SK-N-MC (cell line): Measurements from ENCODE around the gene MGAT5.

ENCODE experiments used
- DNase-seq: peaks from one replicate; pipeline ENCODE4 v3.0.0-alpha.2; 2011; ENCODE audit warnings: low read depth, low spot score
- H3K27ac ChIP-seq: fragments of 200-600 bp; sonication (generic); 2 replicates; pipeline ENCODE4 v1.5.1; 2016; ENCODE audit warnings: mixed run types
- H3K36me3 ChIP-seq: fragments of 200-600 bp; sonication (generic); 2 replicates; pipeline ENCODE4 v1.6.1; 2017; ENCODE audit warnings: antibody characterized with exemption, low read length, mixed read lengths; ENCODE audit not compliant: insufficient read depth
- H3K4me3 ChIP-seq: fragments of 200-600 bp; sonication (generic); 2 replicates; pipeline ENCODE4 v1.5.1; 2016
- H3K9ac ChIP-seq: fragments of 200-600 bp; sonication (generic); 2 replicates; pipeline ENCODE4 v1.8.0; 2017; ENCODE audit warnings: mixed run types, mixed read lengths; ENCODE audit not compliant: insufficient read length
- H3K9me3 ChIP-seq: fragments of 200-600 bp; sonication (generic); 2 replicates; pipeline ENCODE4 v1.6.1; 2017; ENCODE audit warnings: low read depth, mild to moderate bottlenecking, antibody characterized with exemption, low read length, moderate library complexity, mixed read lengths
- EZH2 ChIP-seq: fragments of 200-600 bp; sonication (generic); IDR thresholded peaks from one replicate; pipeline ENCODE4 v1.6.1; 2017; ENCODE audit warnings: antibody characterized with exemption
- FOXP2 ChIP-seq: optimal IDR thresholded peaks from 2 replicates; pipeline ENCODE3; 2011; ENCODE audit warnings: mild to moderate bottlenecking, moderate library complexity; ENCODE audit not compliant: insufficient read depth; ENCODE audit errors: extremely low read length, control extremely low read depth
- POLR2AphosphoS5 ChIP-seq: IDR thresholded peaks from 2 replicates; pipeline ENCODE4 v1.6.1; 2012; ENCODE audit warnings: mild to moderate bottlenecking, low read depth, low read length, borderline replicate concordance

MGAT5 gene

DNA sequence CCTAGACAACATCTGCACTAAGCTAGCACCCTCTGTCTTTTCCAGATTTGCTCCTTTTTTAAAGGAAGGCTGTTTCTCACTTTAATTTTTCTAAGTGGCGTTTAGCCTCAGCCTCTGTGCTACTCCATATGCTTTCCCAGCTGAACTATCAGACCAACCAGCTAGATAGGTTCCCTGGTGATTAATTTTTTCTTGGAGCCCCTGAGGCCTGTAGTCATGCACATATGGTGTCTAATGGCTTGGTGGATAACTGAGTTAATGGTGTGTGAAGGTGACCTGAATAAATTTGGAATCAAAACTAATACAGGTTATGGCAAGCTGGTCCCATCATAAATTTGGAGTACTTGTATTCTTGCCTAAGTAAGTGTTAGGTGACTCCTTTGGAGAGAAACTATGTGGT lies 135.5 kb downstream of the MGAT5 start:
- no peak overlapping the region for H3K27ac ChIP-seq
- no peaks in the 10 kb centered on the region for H3K9me3 ChIP-seq
- H3K36me3 ChIP-seq = no peaks in the 10 kb centered on the region
- H3K4me3 ChIP-seq = no peak overlapping the region
- no peak for DNase-seq
- no peak overlapping the region for H3K9ac ChIP-seq
- no peak for TF ChIP-seq EZH2
- no peak for TF ChIP-seq FOXP2
- no peak for TF ChIP-seq POLR2AphosphoS5

DNA sequence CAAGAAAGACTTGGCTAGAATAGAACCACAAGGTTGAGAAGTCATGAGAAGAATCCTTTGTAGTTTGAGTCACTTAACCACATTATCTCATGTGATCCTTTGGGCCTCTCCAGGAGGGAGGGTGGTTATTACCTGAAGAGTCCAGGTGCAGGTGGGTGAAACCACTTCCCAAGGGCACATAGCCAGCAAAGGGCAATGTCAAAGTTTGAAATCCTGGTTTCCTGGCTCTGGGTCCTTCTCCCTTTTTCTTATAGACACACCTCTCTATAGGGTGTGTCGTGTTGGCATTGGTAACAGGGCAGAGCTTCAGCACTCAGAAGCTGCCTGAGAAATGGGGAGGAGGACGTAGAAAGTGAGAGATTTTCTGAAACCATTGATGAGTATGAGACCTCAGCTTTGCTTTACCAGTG lies 137.9 kb downstream of the MGAT5 start:
- TF ChIP-seq POLR2AphosphoS5 (no peak), EZH2 (no peak), FOXP2 (no peak)
- no peak overlapping the region for H3K27ac ChIP-seq

DNA sequence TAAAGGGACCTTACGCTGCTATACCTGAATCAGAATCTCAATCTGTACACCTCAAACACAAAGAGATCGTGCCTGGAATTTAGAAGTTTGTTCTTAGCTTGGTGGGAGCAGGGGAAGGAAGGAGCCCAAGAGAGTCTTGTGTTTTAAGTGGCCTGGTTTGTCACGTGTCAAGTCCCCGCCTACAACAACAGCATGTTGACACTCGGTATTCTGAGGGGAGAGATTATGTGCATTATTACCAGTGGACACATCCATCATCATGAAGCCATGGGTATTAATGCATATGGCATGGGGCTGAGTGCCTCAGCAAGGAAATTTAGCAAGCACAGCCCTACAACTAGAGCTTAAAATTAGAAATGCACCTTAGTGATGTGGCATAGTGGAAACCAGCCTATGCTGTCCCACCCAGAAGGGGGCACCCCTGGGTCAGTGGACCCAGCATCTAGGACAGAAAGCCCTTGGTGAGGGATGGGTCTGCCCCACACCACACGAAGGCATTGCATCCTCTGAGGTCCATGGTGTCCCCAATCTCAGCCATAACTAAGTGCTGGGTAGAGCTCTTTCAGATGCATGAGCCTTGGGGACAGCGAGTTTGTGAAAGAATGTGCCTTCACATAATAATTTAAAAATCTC lies 138.7 kb downstream of the MGAT5 start:
- TF ChIP-seq FOXP2 (no peak), EZH2 (no peak), POLR2AphosphoS5 (no peak)
- H3K9ac ChIP-seq = no peak overlapping the region

More for the DNA sequence above, 137.9 kb downstream of the MGAT5 start:
- Histone ChIP-seq H3K36me3 (no peaks in the 10 kb centered on the region), H3K9me3 (no peaks in the 10 kb centered on the region), H3K9ac (no peak overlapping the region), H3K4me3 (no peak overlapping the region)
- no peak for DNase-seq

DNA sequence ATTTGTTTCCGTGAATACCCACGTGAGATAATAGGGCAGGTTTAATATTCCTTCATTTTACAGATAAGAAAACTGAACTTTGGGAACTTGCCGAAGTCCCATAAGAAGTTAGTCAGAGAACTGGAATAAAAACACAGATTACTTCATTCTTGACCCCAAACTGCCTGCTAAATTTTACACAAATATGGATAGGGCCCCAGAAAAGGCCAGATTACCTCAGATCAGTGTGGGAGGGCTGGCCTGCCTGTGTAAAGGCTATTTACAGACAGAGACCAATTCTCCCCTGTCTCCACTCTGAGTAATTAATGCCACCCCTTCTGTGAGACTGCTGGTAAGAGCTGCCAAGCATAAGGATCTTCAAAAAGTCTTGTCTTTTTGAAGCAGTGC lies 139.2 kb downstream of the MGAT5 start:
- Histone ChIP-seq H3K4me3 (no peak overlapping the region), H3K27ac (no peak overlapping the region), H3K9me3 (no peaks in the 10 kb centered on the region), H3K9ac (no peak overlapping the region), H3K36me3 (no peaks in the 10 kb centered on the region)
- TF ChIP-seq FOXP2 (no peak), POLR2AphosphoS5 (no peak), EZH2 (no peak)
- DNase-seq = no peak

More for the DNA sequence above, 138.7 kb downstream of the MGAT5 start:
- H3K4me3 ChIP-seq = no peak overlapping the region
- no peaks in the 10 kb centered on the region for H3K36me3 ChIP-seq
- DNase-seq = no peak
- H3K27ac ChIP-seq = no peak overlapping the region
- no peaks in the 10 kb centered on the region for H3K9me3 ChIP-seq

DNA sequence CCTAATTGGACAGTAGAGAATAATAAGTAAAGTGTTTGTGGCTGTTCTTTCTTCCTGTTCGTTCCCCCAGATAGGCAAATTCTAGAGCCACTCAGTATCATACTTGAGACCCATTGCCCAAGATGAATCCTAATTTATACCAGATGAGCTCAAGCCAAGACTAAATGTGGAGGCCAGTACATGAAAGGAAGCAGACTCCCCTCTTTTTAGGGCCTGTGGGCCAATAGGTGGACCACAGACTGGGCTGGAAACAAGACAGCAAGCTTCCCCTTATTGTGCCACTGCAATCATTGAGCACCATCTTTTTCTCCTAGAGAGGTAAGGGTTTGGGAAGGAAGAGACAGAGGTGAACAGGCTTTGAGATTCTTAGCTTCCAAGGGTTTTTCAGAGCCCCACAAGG lies 141.9 kb downstream of the MGAT5 start:
- no peak overlapping the region for H3K4me3 ChIP-seq
- no peak for DNase-seq
- H3K36me3 ChIP-seq = no peaks in the 10 kb centered on the region
- H3K27ac ChIP-seq = no peak overlapping the region
- no peaks in the 10 kb centered on the region for H3K9me3 ChIP-seq
- TF ChIP-seq POLR2AphosphoS5 = no peak
- TF ChIP-seq EZH2 = no peak
- no peak for TF ChIP-seq FOXP2
- H3K9ac ChIP-seq = no peak overlapping the region

DNA sequence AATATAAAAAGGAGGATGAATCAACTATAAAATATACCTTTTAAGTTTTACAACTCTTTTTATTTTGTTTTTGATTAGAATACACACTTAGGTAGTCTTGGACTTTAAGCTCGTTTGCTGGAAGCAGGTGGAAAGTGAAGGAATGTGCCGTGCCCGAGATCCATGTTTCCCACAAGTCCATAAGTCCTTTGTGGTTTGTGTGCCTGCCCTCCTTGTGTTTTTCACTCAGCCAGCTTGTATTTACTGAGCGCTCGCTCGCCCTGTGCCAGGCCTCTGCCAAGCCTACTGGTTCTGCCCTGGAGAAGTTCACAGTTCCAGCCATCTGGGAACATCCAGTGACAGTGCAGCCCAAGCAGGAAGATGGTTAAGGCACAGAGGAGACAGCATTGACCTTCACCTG lies 142.6 kb downstream of the MGAT5 start:
- Histone ChIP-seq H3K4me3 (no peak overlapping the region), H3K27ac (no peak overlapping the region), H3K9me3 (no peaks in the 10 kb centered on the region), H3K9ac (no peak overlapping the region), H3K36me3 (no peaks in the 10 kb centered on the region)
- DNase-seq = no peak
- no peak for TF ChIP-seq POLR2AphosphoS5

DNA sequence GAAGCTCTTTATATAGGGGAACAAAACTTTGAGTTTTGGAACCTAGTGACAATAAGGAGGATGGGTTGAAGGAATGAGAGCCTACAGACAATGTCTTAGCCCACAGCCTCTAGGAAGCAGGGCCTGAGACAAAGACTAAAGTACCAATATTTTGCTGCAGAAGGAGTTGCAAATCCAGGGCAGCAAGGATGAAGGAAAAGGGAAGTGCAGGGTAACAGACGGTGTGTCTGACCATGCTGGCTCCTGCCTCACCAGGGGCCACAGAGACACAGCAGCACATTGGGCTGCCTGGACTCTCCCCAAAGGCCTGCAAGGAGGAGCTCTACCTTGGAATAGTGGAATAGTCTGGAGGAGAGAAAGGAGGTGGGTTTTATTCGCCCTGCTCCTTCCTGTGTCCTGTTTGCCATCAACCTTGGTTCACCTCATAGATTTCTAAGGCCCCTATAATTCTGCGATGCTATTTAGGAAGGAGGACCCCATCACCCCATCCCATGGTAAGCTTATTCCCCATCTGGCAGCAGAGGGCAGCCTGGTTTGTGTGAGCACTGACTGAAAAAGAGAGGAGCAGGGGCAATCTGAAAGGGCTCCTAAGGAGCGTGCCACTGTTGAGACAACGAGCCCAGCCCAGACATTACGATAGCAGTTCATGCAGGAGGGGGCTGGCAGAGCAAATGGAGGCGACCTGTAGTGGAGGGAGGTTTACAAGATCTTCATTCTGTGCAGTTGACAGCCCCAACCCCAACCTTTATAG lies 143.4 kb downstream of the MGAT5 start:
- no peak for DNase-seq
- no peak overlapping the region for H3K4me3 ChIP-seq
- no peaks in the 10 kb centered on the region for H3K9me3 ChIP-seq
- H3K27ac ChIP-seq = no peak overlapping the region
- no peaks in the 10 kb centered on the region for H3K36me3 ChIP-seq
- TF ChIP-seq EZH2 (no peak), FOXP2 (no peak), POLR2AphosphoS5 (no peak)
- no peak overlapping the region for H3K9ac ChIP-seq

DNA sequence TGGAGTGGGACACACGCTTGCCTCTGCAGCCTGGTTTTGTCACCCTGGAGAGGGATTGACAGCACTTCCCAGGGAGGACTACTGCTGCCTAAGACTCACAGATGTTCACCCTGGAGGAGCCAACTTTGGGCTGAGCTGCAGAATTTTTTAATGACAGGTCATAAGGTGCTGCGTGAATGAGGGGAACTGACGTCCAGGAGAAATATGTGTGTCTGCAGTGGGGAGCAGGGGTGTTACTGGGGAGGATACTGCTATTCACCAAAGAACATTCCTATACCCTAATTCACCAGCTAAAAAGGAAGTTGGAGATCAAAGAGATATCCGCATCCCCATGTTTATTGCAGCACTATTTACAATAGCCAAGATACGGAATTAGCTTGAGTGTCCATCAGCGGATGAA lies 144.4 kb downstream of the MGAT5 start:
- H3K9me3 ChIP-seq = no peaks in the 10 kb centered on the region
- no peak overlapping the region for H3K27ac ChIP-seq
- no peaks in the 10 kb centered on the region for H3K36me3 ChIP-seq
- DNase-seq = no peak
- no peak overlapping the region for H3K4me3 ChIP-seq
- H3K9ac ChIP-seq = no peak overlapping the region
- TF ChIP-seq POLR2AphosphoS5 (no peak), EZH2 (no peak), FOXP2 (no peak)
